HPDE6-E6E7 (cell line): ENCODE measurements around the gene TRPV3.
"Not testable (repeated sequence)": the region's sequence is repeated elsewhere in the genome, so short reads cannot be mapped to it uniquely, and the experiment has no call there.

Source experiments
- DNase-seq: peaks from one replicate; pipeline ENCODE4 v3.0.0; 2011; ENCODE audit warnings: missing footprints; ENCODE audit errors: extremely low spot score

The TRPV3 gene

DNA sequence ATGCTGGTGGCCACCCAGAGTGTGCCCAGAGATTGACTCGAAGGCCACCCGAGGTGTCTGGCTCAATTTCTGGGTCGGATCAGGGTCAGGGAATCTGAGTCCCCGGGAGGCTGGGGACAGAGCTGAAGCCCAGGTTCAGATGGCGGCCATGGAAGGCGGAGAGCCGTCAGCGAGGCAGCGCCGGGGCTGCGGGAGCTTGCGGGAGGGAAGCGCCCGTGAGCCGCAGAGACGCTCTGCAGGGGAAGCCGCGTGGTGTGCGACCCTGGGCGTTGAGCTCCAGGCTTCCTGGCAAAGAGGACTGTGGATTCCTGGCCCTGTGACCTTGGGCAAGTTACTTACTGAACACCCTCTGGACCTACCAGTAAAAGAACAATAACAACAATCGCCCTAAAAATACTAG is 85.5 kb downstream of the TRPV3 start:
- DNase-seq = no peak

DNA sequence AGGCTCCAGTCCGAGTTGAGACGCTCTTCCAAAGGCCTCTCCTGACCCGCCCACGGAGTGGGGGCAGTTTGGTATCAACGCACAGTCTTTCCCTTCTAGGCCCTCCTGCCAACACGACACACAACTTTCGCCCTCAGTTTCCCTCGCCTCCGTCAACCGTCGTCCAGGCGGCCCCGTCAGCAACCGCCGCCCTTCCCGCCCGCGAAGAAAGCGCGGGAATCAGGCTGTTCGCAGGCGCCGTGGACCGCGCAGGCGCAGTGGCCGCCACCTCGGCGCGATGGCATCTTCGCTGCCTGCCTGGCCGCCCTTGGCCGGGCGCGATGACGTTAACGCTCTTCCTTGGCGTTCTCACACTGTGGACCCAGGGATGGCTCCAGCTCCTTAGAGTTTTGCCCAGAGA is 86.0 kb downstream of the TRPV3 start, which contains the start of gene SPATA22:
Gene SPATA22, minus strand, starts transcription at position 221 of the 400 bp plus-strand sequence. CDS start 2,494 bp downstream, outside the sequence.
- DNase-seq = no peak

- no peak for DNase-seq
Observed at GRCh38 chr17:3469529-3469928, 88.1 kb downstream of the TRPV3 start.

- not testable (repeated sequence) for DNase-seq
Observed at GRCh38 chr17:3466355-3466754, 91.3 kb downstream of the TRPV3 start.
